ENCODE measurements around the gene GABRR3.

The GABRR3 gene

GRCh38 chr3:97958396-97958795, 76.7 kb downstream of the GABRR3 start:
- FAIRE-seq: no peak
- no peak for DNase-seq (ENCODE audit: low spot score)

- FAIRE-seq: no peak
- no peak for DNase-seq (ENCODE audit: low spot score)
These were observed 77.4 kb downstream of the GABRR3 start for GRCh38 chr3:97957617-97958311.

- no peak for FAIRE-seq
These were observed 79.1 kb downstream of the GABRR3 start for GRCh38 chr3:97956051-97956450.

GRCh38 chr3:97954228-97954827, 80.8 kb downstream of the GABRR3 start:
- DNase-seq (ENCODE audit: low spot score): no peak
- FAIRE-seq: no peak

More at GRCh38 chr3:97956051-97956450, 79.1 kb downstream of the GABRR3 start:
- no peak for DNase-seq (ENCODE audit: low spot score)

GRCh38 chr3:97952872-97953271, 82.2 kb downstream of the GABRR3 start:
- FAIRE-seq (no peak), DNase-seq (ENCODE audit: low spot score) (no peak)

- FAIRE-seq: no peak
- DNase-seq (ENCODE audit: low spot score): no peak
These were observed 82.8 kb downstream of the GABRR3 start for GRCh38 chr3:97952280-97952679.

- no peak for DNase-seq (ENCODE audit: low spot score)
- no peak for FAIRE-seq
These were observed 84.8 kb downstream of the GABRR3 start for GRCh38 chr3:97950360-97950759.

- FAIRE-seq: no peak
- DNase-seq (ENCODE audit: low spot score): no peak
These were observed 85.4 kb downstream of the GABRR3 start for GRCh38 chr3:97949743-97950142.

- FAIRE-seq (no peak), DNase-seq (ENCODE audit: low spot score) (no peak)
These were observed 86.0 kb downstream of the GABRR3 start for GRCh38 chr3:97949110-97949485.

GRCh38 chr3:97948351-97949109, 86.6 kb downstream of the GABRR3 start:
- FAIRE-seq: no peak
- no peak for DNase-seq (ENCODE audit: low spot score)

GRCh38 chr3:97942801-97943546, 92.1 kb downstream of the GABRR3 start:
- FAIRE-seq: no peak
- DNase-seq (ENCODE audit: low spot score): no peak

- no peak for DNase-seq (ENCODE audit: low spot score)
- FAIRE-seq: no peak
These were observed 95.1 kb downstream of the GABRR3 start for GRCh38 chr3:97940034-97940433.

GRCh38 chr3:97939401-97939800, 95.7 kb downstream of the GABRR3 start:
- DNase-seq (ENCODE audit: low spot score) (no peak), FAIRE-seq (no peak)

- FAIRE-seq: no peak
- no peak for DNase-seq (ENCODE audit: low spot score)
These were observed 96.7 kb downstream of the GABRR3 start for GRCh38 chr3:97938444-97938843.

GRCh38 chr3:97937205-97937604, 97.9 kb downstream of the GABRR3 start:
- DNase-seq (ENCODE audit: low spot score): no peak
- FAIRE-seq: no peak

GRCh38 chr3:97935842-97936241, 99.3 kb downstream of the GABRR3 start:
- FAIRE-seq (no peak), DNase-seq (ENCODE audit: low spot score) (no peak)

Data from RCC 7860 (cell line).